ENCODE results near the gene POPDC2. TPM values are rescaled to one million over a fixed set of nuclear protein-coding genes. Genes with fewer than 3 reads are reported as not detected.

Gene POPDC2
- total RNA-seq, 1 experiment from 2014 or later, result 0.37 TPM

- Mint-ChIP-seq H3K36me3 (ENCODE audit: insufficient read depth in 1 of 3, low read depth in 3 of 3) (no peaks in the 10 kb centered on the region), H3K4me3 (no peak overlapping the region), H3K27me3 (ENCODE audit: low read depth) (peaks cover 4% of the 10 kb centered on the region), H3K4me1 (peaks cover 20 to 27% of the 10 kb centered on the region in 2 experiments), H3K27ac (no peak overlapping the region; a peak in 1 of 7 replicates), H3K9me3 (no peaks in the 10 kb centered on the region; a peak in 1 of 5 replicates)
- H2BK120ac ChIP-seq (ENCODE audit: low read depth, low read length, poor library complexity, severe bottlenecking), result no peak overlapping the region
- H3K4ac ChIP-seq (ENCODE audit: low read depth, low read length), result no peak overlapping the region
- H4K5ac ChIP-seq (ENCODE audit: insufficient read length, low read depth, low read length), result no peak overlapping the region
- H4K8ac ChIP-seq (replicated peaks; ENCODE audit: insufficient read length, low read depth, low read length), result no peak overlapping the region
- no peaks in the 10 kb centered on the region for H3K4me1 ChIP-seq (ENCODE audit: insufficient read depth, low read length)
- no peak overlapping the region for H2BK12ac ChIP-seq (ENCODE audit: insufficient read length, low read depth, low read length)
- H3K56ac ChIP-seq (ENCODE audit: insufficient read length, low read depth, low read length), result no peak overlapping the region
- DNase-seq, result no peak
- no peaks in the 10 kb centered on the region for H3K9me3 ChIP-seq (ENCODE audit: control insufficient read depth, low read depth, low read length)
- no peak overlapping the region for H2BK20ac ChIP-seq (ENCODE audit: low read depth, low read length, poor library complexity, severe bottlenecking)
- H2BK15ac ChIP-seq (ENCODE audit: low read depth, low read length), result no peak overlapping the region
- no peak for TF ChIP-seq CTCF (conservative IDR thresholded peaks at IDR 0.05)
- H2BK5ac ChIP-seq (ENCODE audit: insufficient read length, low read length), result no peak overlapping the region
- no peak overlapping the region for H3T11ph ChIP-seq (ENCODE audit: low read length)
- H3K27ac ChIP-seq (ENCODE audit: insufficient read length, low read depth, low read length), result no peak overlapping the region
- H2AFZ ChIP-seq (ENCODE audit: low read length), result no peak overlapping the region
- no peak overlapping the region for H2AK5ac ChIP-seq (ENCODE audit: insufficient read length, low read length)
- H3K79me2 ChIP-seq (ENCODE audit: insufficient read depth, low read length), result no peaks in the 10 kb centered on the region
- H3K18ac ChIP-seq (ENCODE audit: insufficient read length, low read depth, low read length), result no peak overlapping the region
- H3K79me1 ChIP-seq (ENCODE audit: insufficient read depth, low read depth, low read length, poor library complexity, severe bottlenecking), result no peaks in the 10 kb centered on the region
- H3K14ac ChIP-seq (ENCODE audit: insufficient read depth, low read length), result no peak overlapping the region
- no peak overlapping the region for H3K23ac ChIP-seq (ENCODE audit: insufficient read length, low read depth, low read length)
- no peak overlapping the region for H4K91ac ChIP-seq (ENCODE audit: insufficient read length, low read depth, low read length)
- H3K27me3 ChIP-seq (ENCODE audit: insufficient read depth, low read length), result no peaks in the 10 kb centered on the region
- no peak overlapping the region for H3K4me2 ChIP-seq (ENCODE audit: insufficient read depth, insufficient read length, low read length)
- H3K9ac ChIP-seq (ENCODE audit: extremely low read depth, insufficient read length, low read length), result no peak overlapping the region
- no peaks in the 10 kb centered on the region for H3K23me2 ChIP-seq (ENCODE audit: insufficient read length, low read depth, low read length, poor library complexity, severe bottlenecking)
- H4K20me1 ChIP-seq (ENCODE audit: control insufficient read depth, insufficient read depth, insufficient read length), result no peaks in the 10 kb centered on the region
- WGBS (ENCODE audit: extremely low coverage, insufficient read length, low lambda C conversion rate), result no CpG with 5 or more reads among the region's 1 CpG
These were observed 31.5 kb downstream of the POPDC2 start for GRCh38 chr3:119628816-119629445.
